Common myeloid progenitor, CD34-positive (primary cell): ENCODE results near the gene C2CD2L.

Experiments
- CTCF ChIA-PET: fragments of 350-600 bp; sonication (Branson Sonifier 250); formaldehyde crosslinking; loops from one replicate; lab custom pipeline; 2021; ENCODE audit warnings: antibody characterized with exemption; lab: Charles Lee
- POLR2A ChIA-PET: fragments of 350-600 bp; sonication (Branson Sonifier 250); formaldehyde crosslinking; loops from one replicate; lab custom pipeline; 2021; ENCODE audit warnings: antibody characterized with exemption; lab: Charles Lee
- DNase-seq, 3 donors: peaks; one replicate each; pipeline versions ENCODE4 v3.0.0 to v3.0.0-alpha.2; 2013
- H3K27ac ChIP-seq, 2 experiments: 1 replicate in 1 of 2; 2 replicates in 1 of 2; pipeline ENCODE4 v1.7.0; 2013; ENCODE audit warnings: inconsistent platforms in 2 of 2, low read length in 2 of 2, mild to moderate bottlenecking in 2 of 2, low read depth in 1 of 2, moderate library complexity in 1 of 2; ENCODE audit not compliant: severe bottlenecking in 2 of 2, insufficient read depth in 1 of 2, poor library complexity in 1 of 2
- H3K27me3 ChIP-seq, 5 experiments: replicated peaks in 2 of 5; 1 replicate in 3 of 5; 2 replicates in 2 of 5; pipeline versions ENCODE4 v1.6.1 to v1.7.0; 2013; ENCODE audit warnings: low read length in 4 of 5, mild to moderate bottlenecking in 2 of 5, moderate library complexity in 2 of 5, inconsistent platforms in 1 of 5; ENCODE audit not compliant: insufficient read depth in 5 of 5, control insufficient read depth in 4 of 5
- H3K36me3 ChIP-seq, 4 experiments: 1 replicate in 2 of 4; 2 replicates in 2 of 4; pipeline versions ENCODE4 v1.6.1 to v1.7.0; 2013; ENCODE audit warnings: low read length in 3 of 4, control low read depth in 1 of 4, mild to moderate bottlenecking in 1 of 4; ENCODE audit not compliant: control insufficient read depth in 4 of 4, insufficient read depth in 4 of 4
- H3K4me1 ChIP-seq, 4 experiments: 1 replicate in 3 of 4; 2 replicates in 1 of 4; pipeline versions ENCODE4 v1.6.1 to v1.7.1; 2013; ENCODE audit warnings: low read length in 3 of 4, mild to moderate bottlenecking in 3 of 4, control low read depth in 1 of 4, inconsistent platforms in 1 of 4, moderate library complexity in 1 of 4; ENCODE audit not compliant: control insufficient read depth in 4 of 4, insufficient read depth in 4 of 4; ENCODE audit errors: control extremely low read depth in 1 of 4
- H3K4me3 ChIP-seq, 7 experiments: 1 replicate in 4 of 7; 2 replicates in 3 of 7; pipeline versions ENCODE4 v1.5.1 to v1.7.0; 2013; ENCODE audit warnings: mild to moderate bottlenecking in 7 of 7, low read length in 6 of 7, moderate library complexity in 6 of 7, inconsistent platforms in 2 of 7, low read depth in 2 of 7, control low read depth in 1 of 7; ENCODE audit not compliant: insufficient read depth in 4 of 7, control insufficient read depth in 1 of 7; ENCODE audit errors: extremely low read depth in 1 of 7
- H3K9me3 ChIP-seq, 5 experiments: 1 replicate in 4 of 5; 2 replicates in 1 of 5; pipeline versions ENCODE4 v1.6.1 to v1.7.1; 2013; ENCODE audit warnings: low read length in 4 of 5, mild to moderate bottlenecking in 2 of 5, inconsistent platforms in 1 of 5, low read depth in 1 of 5, moderate library complexity in 1 of 5; ENCODE audit not compliant: control insufficient read depth in 4 of 5, insufficient read depth in 2 of 5; ENCODE audit errors: control extremely low read depth in 1 of 5
- WGBS: methylation state at CpG from one replicate; pipeline ENCODE4 v1.1.5; 2013; ENCODE audit not compliant: insufficient coverage; 5-methylcytosine and 5-hydroxymethylcytosine counted together

C2CD2L gene

DNA sequence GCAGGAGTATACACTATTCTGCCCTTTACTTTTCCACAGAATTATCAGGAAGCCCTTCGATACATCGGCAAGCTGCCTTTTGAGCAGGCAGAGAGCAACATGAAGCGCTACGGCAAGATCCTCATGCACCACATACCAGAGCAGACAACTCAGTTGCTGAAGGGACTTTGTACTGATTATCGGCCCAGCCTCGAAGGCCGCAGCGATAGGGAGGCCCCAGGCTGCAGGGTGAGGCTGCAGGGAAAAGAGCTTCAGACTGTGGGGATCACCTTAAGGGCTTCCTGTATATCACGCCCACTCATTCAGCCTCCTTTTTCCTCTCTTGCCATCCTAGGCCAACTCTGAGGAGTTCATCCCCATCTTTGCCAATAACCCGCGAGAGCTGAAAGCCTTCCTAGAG is 29.3 kb upstream of the C2CD2L start:
- no peaks in the 10 kb centered on the region for H3K27me3 ChIP-seq
- WGBS: 98% methylated on average over 7 of the region's 11 CpGs
- no peak overlapping the region for H3K27ac ChIP-seq
- ChIA-PET POLR2A (interaction anchor here (0.6 kb wide), 1 partner anchor 1207 kb away, joined by 5 read pairs; no protein-coding TSS in a partner anchor), CTCF (interaction anchor here (1.1 to 2.5 kb wide), 4 partner anchors 11 to 17 kb away, joined by 3 to 8 read pairs (median 4); a partner anchor contains a TSS)
- H3K36me3 ChIP-seq: peaks cover 26 to 81% (median 58%) of the 10 kb centered on the region in 4 experiments
- DNase-seq: no peak
- no peak overlapping the region for H3K4me3 ChIP-seq
- H3K4me1 ChIP-seq: no peaks in the 10 kb centered on the region
- H3K9me3 ChIP-seq: no peaks in the 10 kb centered on the region

GRCh38 chr11:119078675-119079420 is 28.3 kb upstream of the C2CD2L start:
- Histone ChIP-seq H3K27me3 (no peaks in the 10 kb centered on the region), H3K4me3 (no peak overlapping the region), H3K9me3 (no peaks in the 10 kb centered on the region), H3K4me1 (no peaks in the 10 kb centered on the region), H3K27ac (no peak overlapping the region), H3K36me3 (peaks cover 17 to 71% (median 51%) of the 10 kb centered on the region in 4 experiments)
- ChIA-PET CTCF (interaction anchor here (1.4 to 2.5 kb wide), 4 partner anchors 11 to 16 kb away, joined by 4 to 9 read pairs (median 6); partner anchors contain the start of gene VPS11), POLR2A (interaction anchor here (0.6 to 0.8 kb wide), 2 partner anchors 11 to 14 kb away, joined by 4 to 5 read pairs; partner anchors contain the start of gene VPS11)
- no peak for DNase-seq
- WGBS: 99% methylated on average over 18 of the region's 19 CpGs

GRCh38 chr11:119081682-119082260 is 25.4 kb upstream of the C2CD2L start:
- Histone ChIP-seq H3K36me3 (peaks cover 14 to 58% (median 46%) of the 10 kb centered on the region in 4 experiments), H3K9me3 (no peaks in the 10 kb centered on the region), H3K4me3 (no peak overlapping the region), H3K4me1 (peaks cover 7 to 23% (median 17%) of the 10 kb centered on the region in 4 experiments), H3K27me3 (no peaks in the 10 kb centered on the region), H3K27ac (no peak overlapping the region)
- 93% methylated on average over 6 of the region's 7 CpGs for WGBS
- ChIA-PET POLR2A (interaction anchor here (1.5 kb wide), 1 partner anchor 14 kb away, joined by 4 read pairs; the partner anchor contains the start of gene VPS11), CTCF (interaction anchor here (0.5 to 4.9 kb wide), 3 partner anchors 11 to 44 kb away, joined by 3 to 25 read pairs (median 4); a partner anchor contains a TSS)
- no peak for DNase-seq

DNA sequence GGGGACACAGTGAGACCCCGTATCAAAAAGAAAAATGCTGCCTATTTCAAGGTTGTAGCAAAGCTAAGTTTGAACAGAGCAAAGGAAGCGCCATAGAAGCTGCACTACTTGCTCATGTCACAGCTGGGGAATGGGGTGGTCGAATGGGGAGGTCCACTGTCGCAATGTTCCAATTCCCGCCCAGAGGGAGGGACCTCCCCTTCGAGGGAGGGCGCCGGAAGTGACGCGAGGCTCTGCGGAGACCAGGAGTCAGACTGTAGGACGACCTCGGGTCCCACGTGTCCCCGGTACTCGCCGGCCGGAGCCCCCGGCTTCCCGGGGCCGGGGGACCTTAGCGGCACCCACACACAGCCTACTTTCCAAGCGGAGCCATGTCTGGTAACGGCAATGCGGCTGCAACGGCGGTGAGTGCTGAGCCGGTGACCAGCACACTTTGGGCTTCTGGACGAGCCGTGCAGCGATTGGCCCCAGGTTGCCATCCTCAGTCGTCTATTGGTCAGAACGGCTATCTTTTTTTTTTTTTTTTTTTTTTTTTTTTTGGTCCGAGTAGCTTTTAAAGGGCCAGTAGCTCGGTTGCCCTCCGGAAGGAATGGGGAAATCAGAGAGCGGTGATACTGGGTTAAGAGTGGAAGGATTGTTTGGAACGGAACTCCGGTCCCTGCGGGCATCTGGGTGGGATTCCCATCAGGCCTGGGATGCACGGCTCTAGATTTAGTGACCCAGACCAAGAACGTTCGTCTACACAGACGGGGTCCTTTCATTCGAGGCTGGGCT is 22.3 kb upstream of the C2CD2L start, which contains the start of gene HMBS:
Gene HMBS, plus strand, starts transcription at position 219 of the 774 bp plus-strand sequence. Its CDS starts 153 bp downstream, at position 372.
- Histone ChIP-seq H3K4me1 (peaks cover 14 to 44% (median 34%) of the 10 kb centered on the region in 4 experiments), H3K4me3 (peak within 1 kb of the TSS; percentile 69 to 94 (median 87)), H3K27me3 (no peaks in the 10 kb centered on the region), H3K27ac (peak within 1 kb of the TSS; percentile 46 to 86), H3K36me3 (peaks cover 12 to 40% (median 20%) of the 10 kb centered on the region in 4 experiments), H3K9me3 (no peaks in the 10 kb centered on the region)
- ChIA-PET CTCF (interaction anchor here (0.6 to 4.9 kb wide), 9 partner anchors 10 to 135 kb away, joined by 3 to 25 read pairs (median 4); partner anchors contain the start of genes DPAGT1 and VPS11), POLR2A (interaction anchor here (1.3 to 2.1 kb wide), 2 partner anchors 10 to 17 kb away, joined by 5 to 19 read pairs; partner anchors contain the start of gene VPS11)
- DNase-seq: peak; percentile 95 to 98 (median 98)
- WGBS: 0% methylated on average over 35 of the region's 45 CpGs

DNA sequence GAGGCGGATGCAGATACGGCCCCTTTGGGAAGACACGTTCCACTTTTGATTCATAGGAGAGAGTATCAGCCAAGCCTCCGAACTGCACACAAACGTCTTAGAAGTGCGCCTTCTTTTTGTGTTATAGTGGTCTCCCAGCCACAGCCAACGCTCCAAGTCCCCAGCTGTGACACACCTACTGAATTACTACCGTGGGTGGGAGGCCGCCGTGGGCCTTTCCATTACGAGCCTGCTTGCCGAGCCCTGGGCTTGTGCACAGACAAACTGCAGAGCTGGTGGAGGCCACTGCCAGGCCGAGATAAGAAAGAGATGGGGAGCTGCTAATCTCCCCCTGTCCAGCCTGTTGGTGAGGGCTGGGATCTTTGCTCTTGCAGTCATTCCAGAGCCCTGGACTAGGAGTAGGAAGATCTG is 21.7 kb upstream of the C2CD2L start:
- DNase-seq: peak; percentile 22 to 62 (median 42)
- Histone ChIP-seq H3K9me3 (no peaks in the 10 kb centered on the region), H3K27me3 (no peaks in the 10 kb centered on the region), H3K36me3 (peaks cover 11 to 43% (median 17%) of the 10 kb centered on the region in 4 experiments), H3K4me1 (peaks cover 14 to 50% (median 36%) of the 10 kb centered on the region in 4 experiments), H3K27ac (peak overlapping the region; percentile 46 to 86), H3K4me3 (peak overlapping the region; percentile 69 to 94 (median 87))
- 7% methylated on average over 12 of the region's 13 CpGs for WGBS
- ChIA-PET POLR2A (interaction anchor here (1.3 to 2.1 kb wide), 2 partner anchors 9 to 18 kb away, joined by 5 to 19 read pairs; partner anchors contain the start of gene VPS11), CTCF (interaction anchor here (0.6 to 4.9 kb wide), 10 partner anchors 10 to 134 kb away, joined by 3 to 25 read pairs (median 4); partner anchors contain the start of genes DPAGT1 and VPS11)

DNA sequence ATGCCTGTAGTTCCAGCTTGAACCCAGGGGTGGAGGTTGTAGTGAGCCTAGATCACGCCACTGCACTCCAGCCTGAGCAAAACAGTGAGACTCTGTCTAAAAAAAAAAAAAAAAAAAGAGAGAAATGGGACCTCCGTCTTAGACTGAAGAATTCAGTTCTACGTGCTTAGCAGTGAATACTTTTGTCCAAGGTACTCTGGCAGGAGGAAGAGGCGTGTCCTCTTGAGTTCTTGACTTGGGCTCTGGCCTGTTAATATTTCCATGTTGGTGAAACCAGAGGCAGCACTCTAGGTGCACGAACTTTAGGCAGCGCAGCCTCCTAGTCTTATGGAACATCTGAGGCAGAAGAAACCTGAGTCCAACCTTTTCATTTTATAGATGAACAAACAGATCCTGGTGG is 20.0 kb upstream of the C2CD2L start:
- 88% methylated on average over 6 of the region's 6 CpGs for WGBS
- ChIA-PET POLR2A (interaction anchor here (0.8 to 1.6 kb wide), 2 partner anchors 20 to 31 kb away, joined by 3 to 5 read pairs; partner anchors contain the start of gene VPS11), CTCF (interaction anchor here (0.8 to 1.6 kb wide), 2 partner anchors 21 to 31 kb away, joined by 3 to 4 read pairs; no protein-coding TSS in a partner anchor)
- no peaks in the 10 kb centered on the region for H3K27me3 ChIP-seq
- H3K36me3 ChIP-seq: peaks cover 5 to 31% (median 10%) of the 10 kb centered on the region in 4 experiments
- peak in 1 of 3 donors; percentile 32 for DNase-seq
- peak overlapping the region in 1 of 7 experiments; percentile 42 for H3K4me3 ChIP-seq
- H3K27ac ChIP-seq: peak overlapping the region in 1 of 2 experiments; percentile 60
- peaks cover 19 to 58% (median 39%) of the 10 kb centered on the region in 4 experiments for H3K4me1 ChIP-seq
- H3K9me3 ChIP-seq: no peaks in the 10 kb centered on the region
